H1 (cell line): ENCODE measurements around the gene ZNF500. TPM values are rescaled to one million over a fixed set of nuclear protein-coding genes. Genes with fewer than 3 reads are reported as not detected.

Experiments used
- CTCF ChIA-PET: fragments of 300-600 bp; sonication (Branson Sonifier 250); formaldehyde crosslinking; loops from one replicate; lab custom pipeline; 2021; ENCODE audit not compliant: partially characterized antibody; lab: Charles Lee
- POLR2A ChIA-PET: fragments of 300-600 bp; sonication (Branson Sonifier 250); formaldehyde crosslinking; loops from one replicate; lab custom pipeline; 2021; ENCODE audit warnings: inconsistent platforms; ENCODE audit not compliant: partially characterized antibody; lab: Charles Lee
- DNase-seq, 2 experiments: peaks; one replicate each; pipeline versions ENCODE4 v3.0.0 to v3.0.0-alpha.2; 2010 to 2022; ENCODE audit warnings: low spot score in 2 of 2, low read depth in 1 of 2, mixed read lengths in 1 of 2
- FAIRE-seq: peaks from 2 replicates; lab custom pipeline; 2011; peaks lifted over from hg19 to GRCh38; lab: Jason Lieb, UNC
- H2AFZ ChIP-seq: 2 replicates; pipeline ENCODE4 v1.8.1; 2012; ENCODE audit warnings: low read length, inconsistent platforms
- H2AK5ac ChIP-seq: 2 replicates; pipeline ENCODE4 v1.6.1; 2013; ENCODE audit warnings: low read depth, low read length
- H2BK120ac ChIP-seq: replicated peaks from 2 replicates; pipeline ENCODE3; 2013; ENCODE audit warnings: low read depth, low read length, inconsistent platforms
- H2BK12ac ChIP-seq: 2 replicates; pipeline ENCODE4 v1.6.1; 2013; ENCODE audit warnings: low read depth, low read length
- H2BK15ac ChIP-seq: 2 replicates; pipeline ENCODE4 v1.6.1; 2013; ENCODE audit warnings: low read length
- H2BK20ac ChIP-seq: 2 replicates; pipeline ENCODE4 v1.6.1; 2013; ENCODE audit warnings: low read length
- H2BK5ac ChIP-seq: 2 replicates; pipeline ENCODE4 v1.6.1; 2013; ENCODE audit warnings: low read depth, low read length
- H3K14ac ChIP-seq: 2 replicates; pipeline ENCODE4 v1.6.1; 2013; ENCODE audit warnings: inconsistent platforms; ENCODE audit not compliant: insufficient read length
- H3K18ac ChIP-seq: 2 replicates; pipeline ENCODE4 v1.6.1; 2013; ENCODE audit warnings: low read length; ENCODE audit errors: extremely low read depth
- H3K23ac ChIP-seq: 2 replicates; pipeline ENCODE4 v1.6.1; 2013; ENCODE audit warnings: inconsistent platforms; ENCODE audit not compliant: insufficient read length
- H3K23me2 ChIP-seq: 2 replicates; pipeline ENCODE4 v1.6.1; 2013; ENCODE audit warnings: low read depth, low read length
- H3K27ac ChIP-seq: 2 replicates; pipeline ENCODE4 v1.6.1; 2011; ENCODE audit warnings: low read depth, low read length, inconsistent platforms
- H3K27me3 ChIP-seq, 4 experiments: replicated peaks in 1 of 4; 1 replicate in 1 of 4; 2 replicates in 3 of 4; pipeline versions ENCODE4 v1.6.1 to v1.8.1; 2011 to 2013; ENCODE audit warnings: low read length in 3 of 4, mild to moderate bottlenecking in 3 of 4, inconsistent platforms in 2 of 4, mixed read lengths in 2 of 4, moderate library complexity in 1 of 4; ENCODE audit not compliant: control insufficient read depth in 3 of 4, insufficient read depth in 3 of 4; ENCODE audit errors: extremely low read depth in 1 of 4
- H3K36me3 ChIP-seq, 4 experiments: 2 replicates each; pipeline versions ENCODE4 v1.6.1 to v1.8.1; 2011 to 2013; ENCODE audit warnings: mild to moderate bottlenecking in 4 of 4, low read length in 3 of 4, moderate library complexity in 2 of 4, control low read depth in 1 of 4, inconsistent platforms in 1 of 4; ENCODE audit not compliant: insufficient read depth in 4 of 4, control insufficient read depth in 2 of 4
- H3K4ac ChIP-seq: replicated peaks from 2 replicates; pipeline ENCODE3; 2013; ENCODE audit warnings: low read length, low read depth, mixed read lengths, inconsistent platforms; ENCODE audit not compliant: insufficient read length
- H3K4me1 ChIP-seq, 4 experiments: replicated peaks in 1 of 4; 1 replicate in 1 of 4; 2 replicates in 3 of 4; pipeline versions ENCODE4 v1.6.1 to v1.8.1; 2011 to 2013; ENCODE audit warnings: low read length in 3 of 4, inconsistent platforms in 2 of 4, mixed read lengths in 1 of 4; ENCODE audit not compliant: insufficient read depth in 4 of 4, control insufficient read depth in 3 of 4
- H3K4me2 ChIP-seq, 2 experiments: 2 replicates each; pipeline versions ENCODE4 v1.6.1 to v1.8.1; 2011 to 2013; ENCODE audit warnings: low read depth in 2 of 2, low read length in 2 of 2, control low read depth in 1 of 2, inconsistent platforms in 1 of 2, mild to moderate bottlenecking in 1 of 2; ENCODE audit not compliant: insufficient read depth in 1 of 2
- H3K4me3 ChIP-seq, 4 experiments: fragments of 200-600, 300-600 bp in 1 of 4; sonication (generic), shearing (Covaris generic), sonication (Bioruptor Twin) in 1 of 4; 2 replicates each; pipeline versions ENCODE4 v1.5.1 to v1.8.1; 2011 to 2016; ENCODE audit warnings: low read length in 4 of 4, low read depth in 3 of 4, control low read depth in 2 of 4, inconsistent platforms in 2 of 4, mild to moderate bottlenecking in 2 of 4, mixed read lengths in 1 of 4, moderate library complexity in 1 of 4; ENCODE audit not compliant: insufficient read depth in 2 of 4; ENCODE audit errors: extremely low read depth in 1 of 4
- H3K56ac ChIP-seq: replicated peaks from 2 replicates; pipeline ENCODE3; 2013; ENCODE audit warnings: low read depth, mild to moderate bottlenecking, mixed read lengths, low read length, inconsistent platforms; ENCODE audit not compliant: insufficient read length
- H3K79me1 ChIP-seq: 2 replicates; pipeline ENCODE4 v1.6.1; 2013; ENCODE audit warnings: low read depth, low read length, control low read depth
- H3K79me2 ChIP-seq, 2 experiments: 2 replicates each; pipeline versions ENCODE4 v1.6.1 to v1.8.1; 2012 to 2013; ENCODE audit warnings: low read length in 2 of 2, mild to moderate bottlenecking in 2 of 2, inconsistent platforms in 1 of 2; ENCODE audit not compliant: insufficient read depth in 2 of 2, control insufficient read depth in 1 of 2
- H3K9ac ChIP-seq, 4 experiments: replicated peaks in 1 of 4; 1 replicate in 1 of 4; 2 replicates in 3 of 4; pipeline versions ENCODE4 v1.6.1 to v1.8.1; 2011 to 2013; ENCODE audit warnings: low read depth in 3 of 4, low read length in 3 of 4, control low read depth in 2 of 4, mild to moderate bottlenecking in 2 of 4, moderate library complexity in 2 of 4, inconsistent platforms in 1 of 4; ENCODE audit errors: extremely low read depth in 1 of 4
- H3K9me3 ChIP-seq, 2 experiments: 2 replicates each; pipeline versions ENCODE4 v1.6.1 to v1.8.1; 2012 to 2013; ENCODE audit warnings: mild to moderate bottlenecking in 2 of 2, moderate library complexity in 2 of 2, control low read depth in 1 of 2, inconsistent platforms in 1 of 2, low read depth in 1 of 2, low read length in 1 of 2, mixed read lengths in 1 of 2; ENCODE audit not compliant: insufficient read depth in 2 of 2
- H4K20me1 ChIP-seq, 2 experiments: replicated peaks in 1 of 2; 2 replicates each; pipeline versions ENCODE3 to v1.8.1; 2011 to 2013; ENCODE audit warnings: inconsistent platforms in 2 of 2, low read length in 2 of 2, mild to moderate bottlenecking in 1 of 2; ENCODE audit not compliant: insufficient read depth in 2 of 2, control insufficient read depth in 1 of 2
- H4K5ac ChIP-seq: 2 replicates; pipeline ENCODE4 v1.6.1; 2013; ENCODE audit warnings: low read length, low read depth, mixed read lengths, inconsistent platforms; ENCODE audit not compliant: insufficient read length
- H4K8ac ChIP-seq: 2 replicates; pipeline ENCODE4 v1.8.0; 2013; ENCODE audit warnings: mild to moderate bottlenecking, moderate library complexity, low read length, inconsistent platforms; ENCODE audit not compliant: insufficient read depth; ENCODE audit errors: extremely low read depth
- H4K91ac ChIP-seq: replicated peaks from 2 replicates; pipeline ENCODE3; 2013; ENCODE audit warnings: low read length, mixed read lengths, inconsistent platforms; ENCODE audit not compliant: insufficient read length
- CBX5 ChIP-seq: fragments of 300-800, 300-1000 bp; sonication (generic); IDR thresholded peaks from 2 replicates; pipeline ENCODE4 v1.7.1; 2016; ENCODE audit warnings: antibody characterized with exemption, low read length, low read depth
- CTBP2 ChIP-seq: IDR thresholded peaks from 2 replicates; pipeline ENCODE4 v1.7.0; 2011; ENCODE audit warnings: borderline replicate concordance, mild to moderate bottlenecking, moderate library complexity, mixed read lengths, low read length; ENCODE audit not compliant: insufficient read depth, insufficient read length
- EGR1 ChIP-seq: IDR thresholded peaks from 2 replicates; pipeline ENCODE4 v1.6.1; 2011; ENCODE audit warnings: low read depth, low read length, borderline replicate concordance
- FOSL1 ChIP-seq: IDR thresholded peaks from 2 replicates; pipeline ENCODE4 v1.6.1; 2011; ENCODE audit warnings: mild to moderate bottlenecking, low read depth, low read length, moderate library complexity; ENCODE audit not compliant: insufficient read depth
- HDAC6 ChIP-seq: IDR thresholded peaks from one replicate; pipeline ENCODE4 v1.7.1; 2012; ENCODE audit warnings: low read depth, mild to moderate bottlenecking, inconsistent platforms, low read length, moderate library complexity
- KDM1A ChIP-seq: fragments of 200-600, 300-600 bp; sonication (generic); IDR thresholded peaks from 2 replicates; pipeline ENCODE4 v1.7.1; 2016; ENCODE audit warnings: mild to moderate bottlenecking, low read length, borderline replicate concordance
- POU5F1 ChIP-seq: IDR thresholded peaks from 2 replicates; pipeline ENCODE4 v1.6.1; 2011; ENCODE audit warnings: low read depth, mild to moderate bottlenecking, low read length, moderate library complexity
- RAD21 ChIP-seq, 2 experiments: IDR thresholded peaks in 1 of 2; conservative IDR thresholded peaks in 1 of 2; 2 replicates each; pipeline ENCODE4 v1.6.1; 2011; ENCODE audit warnings: low read depth in 2 of 2, low read length in 2 of 2, improper control_type of control experiment in 1 of 2, inconsistent platforms in 1 of 2, mild to moderate bottlenecking in 1 of 2, moderate library complexity in 1 of 2
- SIRT6 ChIP-seq: IDR thresholded peaks from one replicate; pipeline ENCODE4 v1.7.1; 2012; ENCODE audit warnings: low read length, inconsistent platforms
- TAF1 ChIP-seq: IDR thresholded peaks from 2 replicates; pipeline ENCODE4 v1.6.1; 2011; ENCODE audit warnings: mild to moderate bottlenecking, low read depth, low read length
- ZNF274 ChIP-seq: IDR thresholded peaks from 2 replicates; pipeline ENCODE4 v1.7.0; 2012; ENCODE audit warnings: low read length, borderline replicate concordance; ENCODE audit errors: extremely low read depth
- WGBS, 2 experiments: shearing (Covaris generic) in 1 of 2; methylation state at CpG; one replicate each; pipeline versions ENCODE4 v1.1.6 to v1.1.7; 2013 to 2015; ENCODE audit warnings: low lambda C conversion rate in 2 of 2, mixed read lengths in 2 of 2, inconsistent platforms in 1 of 2, low coverage in 1 of 2, missing lambda C conversion rate in 1 of 2; ENCODE audit not compliant: insufficient replicate concordance in 2 of 2, insufficient coverage in 1 of 2, insufficient read length in 1 of 2; ENCODE audit errors: extremely low coverage in 1 of 2, missing lambda C conversion rate in 1 of 2; 5-methylcytosine and 5-hydroxymethylcytosine counted together
- polyA plus RNA-seq, 7 experiments: library from polyadenylated mRNA; depleted of rRNA in 3 of 7; stranded (reverse) in 5 of 7; unstranded in 2 of 7; fragments of >200 nt in 5 of 7; fragments of 200-250 nt in 2 of 7; gene quantifications; 1 replicate in 5 of 7; 2 replicates in 1 of 7; 4 replicates in 1 of 7; pipeline versions ENCODE4 v1.2.1 to v1.2.3, GENCODE V29; 2011 to 2013; ENCODE audit warnings: missing spikeins in 2 of 7, mixed read lengths in 2 of 7
- total RNA-seq: library from RNA; stranded (reverse); fragmentation: NEBNext Ultra II Directional; extraction: Animal tissue kit (Norgen Biotek cat#: 25700); gene quantifications from 2 replicates; pipeline ENCODE4 v1.2.1, GENCODE V29; 2021

The ZNF500 gene
- total and polyA plus RNA-seq, 2 of the 8 experiments (the other 6 are each of a cell fraction or from before 2014, with no cell fraction given), result 10.3 to 10.4 TPM

DNA sequence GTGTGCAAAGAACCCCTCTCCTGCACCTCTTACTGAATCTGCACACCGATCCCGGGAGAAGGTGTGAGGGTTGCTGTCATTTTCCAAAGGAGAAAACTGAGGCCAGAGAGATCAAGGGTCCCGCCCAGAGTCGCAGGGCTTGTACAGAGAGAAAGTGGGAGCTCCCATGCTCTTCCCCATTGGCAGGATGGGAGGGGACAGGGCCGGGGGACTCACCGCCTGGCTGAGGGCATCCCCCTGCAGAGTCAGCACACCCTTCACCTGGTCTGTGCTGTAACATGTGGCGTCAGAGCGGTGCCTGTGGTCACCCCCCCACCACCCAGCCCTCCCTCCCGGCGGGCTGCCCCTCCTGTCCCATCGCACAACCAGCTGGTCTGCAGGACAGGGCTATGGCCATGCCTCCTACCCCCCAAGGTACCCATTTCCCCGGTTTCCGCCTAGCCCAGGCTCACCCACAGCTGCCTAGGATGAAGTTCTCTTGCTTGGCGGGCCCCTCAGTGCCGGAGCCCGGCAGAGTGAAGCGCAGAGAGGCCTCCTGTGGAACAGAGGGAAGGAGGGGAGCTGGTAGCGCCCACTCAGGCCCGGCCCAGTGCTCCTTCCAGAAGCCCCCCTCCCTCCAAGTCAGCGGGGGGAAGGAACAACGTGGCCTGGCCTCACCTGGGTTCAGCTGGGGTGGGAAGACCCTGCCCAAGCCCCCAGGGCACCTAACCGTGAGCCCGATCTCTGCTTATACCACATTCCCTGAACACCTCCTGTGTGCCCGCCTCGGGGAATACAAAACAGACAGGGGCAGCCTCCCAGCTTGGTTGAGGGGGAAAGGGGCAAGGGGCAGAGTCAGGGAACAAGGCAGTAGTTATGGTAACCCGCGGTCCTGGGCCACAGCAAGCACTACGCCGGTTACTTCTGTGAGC is 34.3 kb upstream of the ZNF500 start:
- Histone ChIP-seq H3K4me3 (peak overlapping the region; percentile 63 to 82 (median 78)), H3K79me2 (no peaks in the 10 kb centered on the region), H2BK12ac (peak overlapping the region; percentile 75; the same call in 1 of the 2 replicates), H2BK120ac (no peak overlapping the region), H2AK5ac (no peak overlapping the region), H4K91ac (no peak overlapping the region), H3K79me1 (no peaks in the 10 kb centered on the region), H3K4me1 (peaks cover 0 to 14% (median 8%) of the 10 kb centered on the region in 4 experiments; a peak in 4 of 7 replicates), H3K36me3 (peaks cover 0 to 15% (median 3%) of the 10 kb centered on the region in 4 experiments; a peak in 6 of 8 replicates), H4K8ac (peak overlapping the region; percentile 28; the same call in 1 of the 2 replicates), H3K23me2 (peaks cover 8% of the 10 kb centered on the region; the same call in 1 of the 2 replicates), H2BK15ac (no peak overlapping the region), H4K5ac (peak overlapping the region; percentile 35), H3K9ac (peak overlapping the region in 3 of 4 experiments; percentile 21 to 34 (median 28); a peak in 5 of 7 replicates), H2BK20ac (no peak overlapping the region), H3K27me3 (no peaks in the 10 kb centered on the region), H3K56ac (no peak overlapping the region), H3K18ac (no peak overlapping the region; the same call in 1 of the 2 replicates), H3K4me2 (peak overlapping the region; percentile 67 to 92), H3K9me3 (no peaks in the 10 kb centered on the region), H2BK5ac (peak overlapping the region; percentile 78; the same call in 1 of the 2 replicates), H3K23ac (no peak overlapping the region), H2AFZ (0 out of 2 replicates have a peak overlapping the region, but pooled peaks have one; percentile 21), H4K20me1 (peaks cover 0 to 8% of the 10 kb centered on the region in 2 experiments), H3K4ac (no peak overlapping the region), H3K27ac (no peak overlapping the region), H3K14ac (no peak overlapping the region)
- CTCF ChIA-PET, result no interaction called here
- FAIRE-seq, result no peak
- no peak for DNase-seq
- POLR2A ChIA-PET, result interaction anchor here (1.0 to 2.9 kb wide), 12 partner anchors 10 to 117 kb away, joined by 3 to 21 read pairs (median 4); partner anchors contain the start of genes ANKS3, DNAAF8, NUDT16L1 and ZNF500
- 50% methylated on average over 20 of the region's 29 CpGs; no CpG with 5 or more reads in 1 of the 2 experiments for WGBS, 2 experiments
- TF ChIP-seq CBX5 (no peak), KDM1A (no peak), TAF1 (no peak), RAD21 (IDR thresholded peaks at IDR 0.05 in 1 of 2, conservative IDR thresholded peaks at IDR 0.05 in 1 of 2; ENCODE audit: low read depth in 2 of 2, low read length in 2 of 2) (no peak), EGR1 (no peak), POU5F1 (no peak), FOSL1 (no peak), SIRT6 (no peak), CTBP2 (no peak), HDAC6 (no peak), ZNF274 (no peak)
